HepG2 (cell line): Measurements from ENCODE around the gene CD3D. TPM values are rescaled to one million over a fixed set of nuclear protein-coding genes. Genes with fewer than 3 reads are reported as not detected.

Experiments
- ERF ChIP-seq: IDR thresholded peaks from 2 replicates; pipeline ENCODE4 v1.6.1; 2018; ENCODE audit warnings: missing biosample characterization, missing genetic modification reagents
- HES4 ChIP-seq: sonication (generic); formaldehyde crosslinking; IDR thresholded peaks from 2 replicates; pipeline ENCODE4 v1.9.0; 2021; ENCODE audit warnings: mild to moderate bottlenecking, missing genetic modification reagents, borderline replicate concordance
- HNF4G ChIP-seq, 2 experiments: sonication (generic) in 1 of 2; formaldehyde crosslinking in 1 of 2; IDR thresholded peaks; 2 replicates each; pipeline versions ENCODE4 v1.4.0 to v1.6.1; 2011 to 2020; ENCODE audit warnings: borderline replicate concordance in 2 of 2, low read depth in 2 of 2, mild to moderate bottlenecking in 2 of 2, low read length in 1 of 2, missing genetic modification reagents in 1 of 2, moderate library complexity in 1 of 2
- HNRNPLL ChIP-seq: fragments of 200-400 bp; formaldehyde crosslinking; IDR thresholded peaks from 2 replicates; pipeline ENCODE4 v1.6.1; 2017; ENCODE audit warnings: mild to moderate bottlenecking, low read depth, low read length; ENCODE audit not compliant: poor library complexity, severe bottlenecking
- KAT7 ChIP-seq: IDR thresholded peaks from 2 replicates; pipeline ENCODE4 v1.6.1; 2018; ENCODE audit warnings: borderline replicate concordance, missing compliant biosample characterization
- KAT8 ChIP-seq: IDR thresholded peaks from 2 replicates; pipeline ENCODE4 v1.6.1; 2016; ENCODE audit warnings: missing genetic modification reagents, missing compliant biosample characterization
- KMT2A ChIP-seq: sonication (generic); formaldehyde crosslinking; IDR thresholded peaks from 2 replicates; pipeline ENCODE4 v1.4.0; 2020; ENCODE audit warnings: missing genetic modification reagents
- NONO ChIP-seq, 2 experiments: fragments of 450-650 bp in 1 of 2; sonication (generic) in 1 of 2; formaldehyde crosslinking in 1 of 2; IDR thresholded peaks in 1 of 2; conservative IDR thresholded peaks in 1 of 2; 2 replicates each; pipeline versions ENCODE4 v1.6.1 to v1.8.0; 2017 to 2022; ENCODE audit warnings: mild to moderate bottlenecking in 1 of 2, missing genetic modification reagents in 1 of 2, moderate library complexity in 1 of 2
- POGZ ChIP-seq: sonication (generic); formaldehyde crosslinking; IDR thresholded peaks from 2 replicates; pipeline ENCODE4 v1.4.0; 2020; ENCODE audit warnings: mild to moderate bottlenecking, missing genetic modification reagents
- SAP130 ChIP-seq: IDR thresholded peaks from 2 replicates; pipeline ENCODE4 v1.6.1; 2016; ENCODE audit warnings: low read depth
- SKI ChIP-seq: fragments of 450-650 bp; IDR thresholded peaks from one replicate; pipeline ENCODE4 v1.6.1; 2018; ENCODE audit warnings: mild to moderate bottlenecking; ENCODE audit not compliant: partially characterized antibody
- SP5 ChIP-seq: IDR thresholded peaks from 2 replicates; pipeline ENCODE4 v1.6.1; 2016; ENCODE audit warnings: low read depth, borderline replicate concordance
- ZKSCAN8 ChIP-seq: IDR thresholded peaks from 2 replicates; pipeline ENCODE4 v1.6.1; 2016; ENCODE audit warnings: borderline replicate concordance, missing genetic modification reagents, missing compliant biosample characterization
- ZMYM3 ChIP-seq: sonication (generic); formaldehyde crosslinking; IDR thresholded peaks from 2 replicates; pipeline ENCODE4 v1.5.1; 2020; ENCODE audit warnings: mild to moderate bottlenecking, missing genetic modification reagents
- ZNF569 ChIP-seq: sonication (generic); formaldehyde crosslinking; IDR thresholded peaks from 2 replicates; pipeline ENCODE4 v1.5.0; 2020; ENCODE audit warnings: mild to moderate bottlenecking, missing genetic modification reagents, moderate library complexity, borderline replicate concordance
- ZNF644 ChIP-seq: IDR thresholded peaks from 2 replicates; pipeline ENCODE4 v1.6.1; 2016; ENCODE audit warnings: low read depth
- ZNF781 ChIP-seq: sonication (generic); formaldehyde crosslinking; IDR thresholded peaks from 2 replicates; pipeline ENCODE4 v1.5.1; 2020; ENCODE audit warnings: borderline replicate concordance, mild to moderate bottlenecking, missing genetic modification reagents; ENCODE audit errors: not compliant biosample characterization
- ZNF792 ChIP-seq: IDR thresholded peaks from 2 replicates; pipeline ENCODE4 v1.6.1; 2016
- polyA plus RNA-seq, 8 experiments: library from polyadenylated mRNA; depleted of rRNA in 3 of 8; stranded (reverse) in 7 of 8; unstranded in 1 of 8; fragments of >200 nt; fragmentation: Illumina TruSeq in 4 of 8; extraction: Trizol in 4 of 8; gene quantifications; 2 replicates each; pipeline versions ENCODE4 v1.2.1 to v1.2.3, GENCODE V29; 2011 to 2016; ENCODE audit warnings: low read depth in 4 of 8, missing spikeins in 1 of 8, mixed read lengths in 1 of 8; ENCODE audit not compliant: insufficient read depth in 1 of 8
- total RNA-seq, 5 experiments: library from RNA; depleted of rRNA; stranded (reverse); fragments of >200 nt; fragmentation: Illumina TruSeq; extraction: Trizol; gene quantifications; 2 replicates each; pipeline ENCODE4 v1.2.3, GENCODE V29; 2016; ENCODE audit warnings: low read depth in 1 of 5
- TF ChIP-seq, protein P1 (sequence below): sonication (generic); formaldehyde crosslinking; IDR thresholded peaks from 2 replicates; pipeline ENCODE4 v1.8.1; 2023; ENCODE audit warnings: mild to moderate bottlenecking, missing genetic modification reagents
- TF ChIP-seq, protein P2 (sequence below): sonication (generic); formaldehyde crosslinking; IDR thresholded peaks from 2 replicates; pipeline ENCODE4 v1.8.1; 2023; ENCODE audit warnings: mild to moderate bottlenecking, moderate library complexity, missing genetic modification reagents
- TF ChIP-seq, protein P3 (sequence below): sonication (generic); formaldehyde crosslinking; IDR thresholded peaks from 2 replicates; pipeline ENCODE4 v1.8.0; 2022; ENCODE audit warnings: mild to moderate bottlenecking, missing genetic modification reagents
- TF ChIP-seq, protein P4 (sequence below): IDR thresholded peaks from 2 replicates; pipeline ENCODE4 v1.4.0; 2020; ENCODE audit warnings: mild to moderate bottlenecking, missing genetic modification reagents

Gene CD3D
- total and polyA plus RNA-seq, 2 of the 13 experiments (the other 11 are each of a cell fraction or from before 2014, with no cell fraction given): 0.66 to 6.6 TPM

DNA sequence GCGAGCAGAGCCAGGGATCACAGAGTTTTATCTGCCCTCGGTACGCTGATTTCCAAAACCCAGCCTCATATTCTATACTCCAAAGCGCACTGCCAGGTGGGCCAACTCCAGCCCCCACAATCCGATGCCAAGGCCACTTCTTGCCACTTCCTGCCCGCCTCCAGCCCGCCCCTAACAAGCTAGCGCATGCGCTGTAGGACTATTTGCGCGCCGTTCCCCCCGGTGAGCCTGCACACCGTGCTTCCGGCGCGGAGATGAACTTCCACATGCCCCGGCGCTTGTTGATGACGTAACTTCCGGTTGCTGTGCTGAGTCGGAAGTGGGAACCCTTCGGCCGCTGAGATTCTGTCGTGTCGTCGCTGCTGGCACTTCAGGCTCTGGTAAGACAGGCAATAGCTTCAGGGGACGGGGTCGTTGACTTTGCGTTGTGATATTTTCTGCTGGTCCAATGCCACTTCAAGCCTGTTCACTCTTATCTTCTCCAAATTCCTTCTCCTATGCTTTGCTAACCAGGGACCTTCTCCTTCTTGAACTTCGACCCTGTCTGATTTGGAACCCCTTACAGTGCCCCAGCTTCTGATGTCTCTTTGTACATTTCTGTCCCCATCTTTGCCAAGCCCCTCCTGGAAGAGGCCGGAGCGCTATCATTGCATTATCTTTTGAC, 16.9 kb upstream of the CD3D start, which contains the start of gene UBE4A (continued):
- TF ChIP-seq, protein P1, sequence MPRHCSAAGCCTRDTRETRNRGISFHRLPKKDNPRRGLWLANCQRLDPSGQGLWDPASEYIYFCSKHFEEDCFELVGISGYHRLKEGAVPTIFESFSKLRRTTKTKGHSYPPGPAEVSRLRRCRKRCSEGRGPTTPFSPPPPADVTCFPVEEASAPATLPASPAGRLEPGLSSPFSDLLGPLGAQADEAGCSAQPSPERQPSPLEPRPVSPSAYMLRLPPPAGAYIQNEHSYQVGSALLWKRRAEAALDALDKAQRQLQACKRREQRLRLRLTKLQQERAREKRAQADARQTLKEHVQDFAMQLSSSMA (CRISPR knock-in tag): 0 out of 2 replicates have a peak, but pooled peaks have one; percentile 25
- TF ChIP-seq, protein P2, sequence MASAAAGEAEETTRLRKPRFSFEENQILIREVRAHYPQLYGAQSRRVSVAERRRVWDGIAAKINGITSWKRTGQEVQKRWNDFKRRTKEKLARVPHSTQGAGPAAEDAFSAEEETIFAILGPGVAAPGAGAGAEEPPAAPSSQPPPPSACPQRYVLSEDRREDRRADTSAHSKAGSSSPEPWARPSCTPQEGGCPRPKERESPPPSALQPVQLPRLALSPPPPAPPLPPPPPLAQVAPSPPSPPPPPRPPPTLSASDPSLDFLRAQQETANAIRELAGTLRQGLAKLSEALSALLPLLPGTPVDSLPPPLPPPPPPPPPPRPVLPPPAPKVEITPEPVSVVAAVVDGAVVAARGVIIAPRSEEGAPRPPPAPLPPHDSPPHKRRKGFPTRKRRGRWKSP (CRISPR knock-in tag): 0 out of 2 replicates have a peak, but pooled peaks have one; percentile 54
- 0 out of 2 replicates have a peak, but pooled peaks have one; percentile 25 for TF ChIP-seq HES4 (CRISPR knock-in tag)
- peak; percentile 99 for TF ChIP-seq POGZ (CRISPR knock-in tag)
- 0 out of 2 replicates have a peak, but pooled peaks have one; percentile 20 for TF ChIP-seq ZNF644 (CRISPR knock-in tag)
- TF ChIP-seq SKI: no peak
- TF ChIP-seq, protein P3, sequence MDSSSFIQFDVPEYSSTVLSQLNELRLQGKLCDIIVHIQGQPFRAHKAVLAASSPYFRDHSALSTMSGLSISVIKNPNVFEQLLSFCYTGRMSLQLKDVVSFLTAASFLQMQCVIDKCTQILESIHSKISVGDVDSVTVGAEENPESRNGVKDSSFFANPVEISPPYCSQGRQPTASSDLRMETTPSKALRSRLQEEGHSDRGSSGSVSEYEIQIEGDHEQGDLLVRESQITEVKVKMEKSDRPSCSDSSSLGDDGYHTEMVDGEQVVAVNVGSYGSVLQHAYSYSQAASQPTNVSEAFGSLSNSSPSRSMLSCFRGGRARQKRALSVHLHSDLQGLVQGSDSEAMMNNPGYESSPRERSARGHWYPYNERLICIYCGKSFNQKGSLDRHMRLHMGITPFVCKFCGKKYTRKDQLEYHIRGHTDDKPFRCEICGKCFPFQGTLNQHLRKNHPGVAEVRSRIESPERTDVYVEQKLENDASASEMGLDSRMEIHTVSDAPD (CRISPR knock-in tag): 0 out of 2 replicates have a peak, but pooled peaks have one; percentile 55
- TF ChIP-seq HNRNPLL: peak; percentile 21
- peak; percentile 90 for TF ChIP-seq ZMYM3 (CRISPR knock-in tag)
- TF ChIP-seq HNF4G (IDR thresholded peaks at IDR 0.05; ENCODE audit: borderline replicate concordance, low read depth, low read length): no peak
- peak; percentile 36; the same call in 1 of the 2 replicates for TF ChIP-seq HNF4G (CRISPR knock-in tag; IDR thresholded peaks at IDR 0.05; ENCODE audit: borderline replicate concordance, low read depth)
- TF ChIP-seq SP5: peak; percentile 39; the same call in 1 of the 2 replicates
- TF ChIP-seq ZKSCAN8: peak; percentile 44; the same call in 1 of the 2 replicates
- TF ChIP-seq ZNF781 (CRISPR knock-in tag): peak; percentile 82
- TF ChIP-seq NONO (IDR thresholded peaks at IDR 0.05): no peak
- TF ChIP-seq NONO (CRISPR knock-in tag; conservative IDR thresholded peaks at IDR 0.05): peak; percentile 90
- TF ChIP-seq ZNF569 (CRISPR knock-in tag): 0 out of 2 replicates have a peak, but pooled peaks have one; percentile 61
- TF ChIP-seq KMT2A (CRISPR knock-in tag): peak; percentile 94
- 0 out of 2 replicates have a peak, but pooled peaks have one; percentile 55 for TF ChIP-seq ZNF792 (CRISPR knock-in tag)
- TF ChIP-seq, protein P4, sequence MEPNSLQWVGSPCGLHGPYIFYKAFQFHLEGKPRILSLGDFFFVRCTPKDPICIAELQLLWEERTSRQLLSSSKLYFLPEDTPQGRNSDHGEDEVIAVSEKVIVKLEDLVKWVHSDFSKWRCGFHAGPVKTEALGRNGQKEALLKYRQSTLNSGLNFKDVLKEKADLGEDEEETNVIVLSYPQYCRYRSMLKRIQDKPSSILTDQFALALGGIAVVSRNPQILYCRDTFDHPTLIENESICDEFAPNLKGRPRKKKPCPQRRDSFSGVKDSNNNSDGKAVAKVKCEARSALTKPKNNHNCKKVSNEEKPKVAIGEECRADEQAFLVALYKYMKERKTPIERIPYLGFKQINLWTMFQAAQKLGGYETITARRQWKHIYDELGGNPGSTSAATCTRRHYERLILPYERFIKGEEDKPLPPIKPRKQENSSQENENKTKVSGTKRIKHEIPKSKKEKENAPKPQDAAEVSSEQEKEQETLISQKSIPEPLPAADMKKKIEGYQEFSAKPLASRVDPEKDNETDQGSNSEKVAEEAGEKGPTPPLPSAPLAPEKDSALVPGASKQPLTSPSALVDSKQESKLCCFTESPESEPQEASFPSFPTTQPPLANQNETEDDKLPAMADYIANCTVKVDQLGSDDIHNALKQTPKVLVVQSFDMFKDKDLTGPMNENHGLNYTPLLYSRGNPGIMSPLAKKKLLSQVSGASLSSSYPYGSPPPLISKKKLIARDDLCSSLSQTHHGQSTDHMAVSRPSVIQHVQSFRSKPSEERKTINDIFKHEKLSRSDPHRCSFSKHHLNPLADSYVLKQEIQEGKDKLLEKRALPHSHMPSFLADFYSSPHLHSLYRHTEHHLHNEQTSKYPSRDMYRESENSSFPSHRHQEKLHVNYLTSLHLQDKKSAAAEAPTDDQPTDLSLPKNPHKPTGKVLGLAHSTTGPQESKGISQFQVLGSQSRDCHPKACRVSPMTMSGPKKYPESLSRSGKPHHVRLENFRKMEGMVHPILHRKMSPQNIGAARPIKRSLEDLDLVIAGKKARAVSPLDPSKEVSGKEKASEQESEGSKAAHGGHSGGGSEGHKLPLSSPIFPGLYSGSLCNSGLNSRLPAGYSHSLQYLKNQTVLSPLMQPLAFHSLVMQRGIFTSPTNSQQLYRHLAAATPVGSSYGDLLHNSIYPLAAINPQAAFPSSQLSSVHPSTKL (CRISPR knock-in tag): peak; percentile 75
- peak; percentile 98 for TF ChIP-seq SAP130 (CRISPR knock-in tag)
- TF ChIP-seq KAT8 (CRISPR knock-in tag): peak; percentile 100
- peak; percentile 88; the same call in 1 of the 2 replicates for TF ChIP-seq KAT7 (CRISPR knock-in tag)
- TF ChIP-seq ERF (CRISPR knock-in tag): peak; percentile 91
